ENCODE data around the gene SEC24C.

Gene SEC24C

DNA sequence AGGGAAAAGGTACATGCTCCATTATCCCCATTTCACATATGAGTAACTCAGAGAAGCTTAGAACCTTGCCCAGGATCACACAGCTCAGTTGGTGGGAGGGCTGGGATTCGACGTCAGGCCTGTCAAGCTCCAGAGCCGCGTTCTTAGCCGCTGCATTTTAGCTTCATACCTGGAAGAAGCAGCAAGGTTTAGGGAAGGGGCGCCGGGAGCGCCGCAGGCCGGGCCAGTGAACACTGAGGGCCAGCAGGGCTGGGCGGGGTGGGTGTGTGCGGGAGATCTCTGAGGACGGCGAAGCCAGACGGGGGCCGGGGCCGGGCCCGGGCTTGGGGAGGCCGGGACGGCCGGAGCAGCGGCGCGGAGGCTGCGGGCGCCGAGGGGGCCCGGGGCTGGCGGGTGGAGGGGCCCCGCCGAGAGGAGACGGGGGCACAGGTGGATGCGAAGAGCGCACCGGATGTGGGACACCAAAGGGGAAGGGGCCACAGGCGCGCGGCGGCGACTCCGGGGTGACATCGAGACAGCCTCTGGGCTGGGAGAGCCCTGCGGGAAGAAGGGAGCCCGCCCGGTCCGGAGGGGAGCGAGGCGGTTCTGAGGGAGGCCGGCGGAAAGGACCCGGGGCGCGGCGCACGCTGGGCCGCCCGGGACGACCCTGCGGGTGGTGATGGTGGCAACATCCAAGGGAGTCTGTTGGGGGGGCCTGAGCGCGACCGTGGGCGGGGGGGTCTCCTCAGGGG is 66.7 kb downstream of the SEC24C start:
- DNase-seq (ENCODE audit: low read depth in 2 of 2) = peak; percentile 19 to 27

DNA sequence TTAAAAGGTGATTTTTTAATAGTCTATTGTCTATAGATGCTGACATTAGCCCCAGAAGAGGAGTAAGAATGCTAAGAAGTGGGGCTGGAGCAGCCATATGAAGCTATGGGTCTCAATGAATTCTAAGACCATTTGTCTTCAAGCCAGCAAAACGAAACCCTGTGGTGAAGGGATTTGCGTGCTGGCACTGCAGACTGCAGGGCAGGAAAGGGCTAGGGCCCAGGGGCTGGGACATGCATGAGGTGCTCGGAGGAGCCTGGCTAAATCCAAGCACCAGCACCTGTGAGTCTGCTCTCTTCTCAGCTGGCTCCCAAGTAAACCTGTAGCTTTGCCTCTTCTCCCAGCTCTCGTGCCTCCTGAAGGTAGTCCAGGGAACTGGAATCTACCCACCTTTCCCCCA is 68.5 kb downstream of the SEC24C start:
- no peak for DNase-seq (ENCODE audit: low read depth in 2 of 2)

DNA sequence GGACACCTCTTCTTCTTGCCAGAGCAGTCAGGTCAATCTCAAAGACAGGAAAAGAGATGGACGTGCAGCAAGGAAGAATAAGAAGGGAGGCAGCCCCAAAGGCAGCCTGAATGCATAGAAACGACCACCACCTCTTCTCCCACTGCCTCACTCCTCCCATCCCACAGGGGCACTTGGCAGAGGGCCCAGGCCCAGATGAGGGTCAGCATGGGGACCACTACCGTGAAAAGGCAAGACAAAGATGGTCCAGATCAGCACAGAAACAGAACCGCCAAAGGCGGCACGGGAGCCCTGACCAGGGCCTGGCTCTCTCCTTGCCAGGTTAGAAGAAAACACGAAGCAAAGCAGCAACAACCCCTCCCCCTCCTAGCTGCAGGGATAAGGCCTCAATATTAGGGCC is 69.2 kb downstream of the SEC24C start:
- no peak for DNase-seq (ENCODE audit: low read depth in 2 of 2)

- no peak for DNase-seq (ENCODE audit: low read depth in 2 of 2)
These were observed 70.2 kb downstream of the SEC24C start for GRCh38 chr10:73814276-73814895.

GRCh38 chr10:73814896-73815718 is 70.9 kb downstream of the SEC24C start:
- no peak for DNase-seq (ENCODE audit: low read depth in 2 of 2)

- DNase-seq (ENCODE audit: low read depth in 2 of 2) = no peak
These were observed 71.5 kb downstream of the SEC24C start for GRCh38 chr10:73815719-73816030.

DNA sequence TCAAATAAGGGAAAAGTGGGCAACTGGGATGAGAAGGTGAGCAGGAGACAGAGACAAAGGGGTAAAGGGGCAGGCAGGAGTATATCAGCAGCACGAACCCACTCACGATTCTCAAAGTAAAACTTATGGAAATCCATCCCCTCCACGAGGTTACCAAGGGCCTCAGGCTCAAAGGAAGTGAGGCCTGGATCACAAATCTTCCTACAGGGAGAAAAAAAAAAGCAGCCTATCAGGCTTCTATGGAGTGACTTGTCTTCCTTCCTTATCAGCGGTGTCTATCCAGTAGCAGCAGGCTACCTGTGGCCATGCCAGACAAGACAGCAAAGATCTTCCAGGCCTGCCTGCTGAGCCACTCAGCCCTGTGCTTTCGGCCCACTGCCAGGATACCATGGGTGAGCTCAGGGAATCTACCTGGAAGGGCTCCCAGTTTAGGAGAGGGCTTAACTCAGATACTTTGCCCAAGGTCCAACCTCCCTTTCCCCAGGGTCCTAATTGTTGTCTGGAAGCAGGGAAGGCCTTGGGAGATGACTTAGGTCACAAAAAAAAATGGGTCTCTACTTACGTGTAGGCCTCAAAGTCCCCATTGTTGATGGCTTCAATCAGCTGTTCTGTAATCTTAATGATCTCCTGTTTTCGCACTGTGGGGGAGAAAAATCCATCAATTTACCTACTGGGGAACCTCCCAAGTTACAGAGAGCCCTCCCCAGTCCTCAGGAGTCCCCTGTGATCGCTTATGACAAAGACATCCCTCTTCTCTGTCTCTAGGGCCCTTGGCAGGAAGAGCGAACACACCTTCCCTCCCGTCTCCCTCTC is 73.0 kb downstream of the SEC24C start:
- DNase-seq (ENCODE audit: low read depth in 2 of 2) = no peak

GRCh38 chr10:73817826-73818225 is 73.7 kb downstream of the SEC24C start:
- no peak for DNase-seq (ENCODE audit: low read depth in 2 of 2)

- no peak for DNase-seq (ENCODE audit: low read depth in 2 of 2)
These were observed 74.2 kb downstream of the SEC24C start for GRCh38 chr10:73818402-73818801.

- no peak for DNase-seq (ENCODE audit: low read depth in 2 of 2)
These were observed 74.9 kb downstream of the SEC24C start for GRCh38 chr10:73819081-73819480.

DNA sequence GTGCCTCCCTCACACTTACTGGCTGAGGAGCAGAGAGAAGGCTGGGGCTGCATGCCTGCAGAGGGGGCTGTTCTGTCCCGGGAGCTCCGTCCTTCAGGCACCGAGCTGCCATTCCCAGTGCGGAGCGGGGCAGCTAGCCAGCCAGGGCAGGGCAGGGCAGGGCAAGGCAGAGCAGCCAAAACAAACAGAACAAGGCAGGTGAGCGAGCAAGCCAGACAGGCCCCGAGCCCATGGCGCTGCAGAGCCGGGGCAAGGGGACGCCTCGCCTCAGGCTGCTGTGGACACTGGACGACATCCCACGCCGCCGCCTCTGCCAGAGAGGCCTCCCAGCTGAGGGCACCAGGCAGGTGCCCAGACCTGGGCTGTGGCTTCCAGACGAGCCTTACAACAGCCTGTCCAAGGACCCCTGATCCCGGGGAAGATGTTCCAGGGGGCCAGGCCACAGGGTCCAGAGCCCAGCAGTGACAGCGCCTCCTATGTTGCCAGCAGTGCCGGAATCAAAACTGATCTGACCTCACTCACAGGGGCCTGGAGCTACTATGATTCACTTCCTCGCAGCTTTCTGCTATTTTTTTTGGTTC is 75.4 kb downstream of the SEC24C start:
- no peak for DNase-seq (ENCODE audit: low read depth in 2 of 2)
